GM10266 (cell line): ENCODE results near the gene FCER2.

ENCODE experiments used
- DNase-seq: peaks from one replicate; pipeline ENCODE4 v3.0.0; 2012; ENCODE audit errors: extremely low spot score
- TF ChIP-seq, protein P1 (sequence below): IDR thresholded peaks from 2 replicates; pipeline ENCODE4 v1.5.1; 2012; ENCODE audit warnings: mild to moderate bottlenecking, low read depth; ENCODE audit not compliant: control insufficient read depth, insufficient read depth; ENCODE audit errors: missing control alignments

FCER2 gene

DNA sequence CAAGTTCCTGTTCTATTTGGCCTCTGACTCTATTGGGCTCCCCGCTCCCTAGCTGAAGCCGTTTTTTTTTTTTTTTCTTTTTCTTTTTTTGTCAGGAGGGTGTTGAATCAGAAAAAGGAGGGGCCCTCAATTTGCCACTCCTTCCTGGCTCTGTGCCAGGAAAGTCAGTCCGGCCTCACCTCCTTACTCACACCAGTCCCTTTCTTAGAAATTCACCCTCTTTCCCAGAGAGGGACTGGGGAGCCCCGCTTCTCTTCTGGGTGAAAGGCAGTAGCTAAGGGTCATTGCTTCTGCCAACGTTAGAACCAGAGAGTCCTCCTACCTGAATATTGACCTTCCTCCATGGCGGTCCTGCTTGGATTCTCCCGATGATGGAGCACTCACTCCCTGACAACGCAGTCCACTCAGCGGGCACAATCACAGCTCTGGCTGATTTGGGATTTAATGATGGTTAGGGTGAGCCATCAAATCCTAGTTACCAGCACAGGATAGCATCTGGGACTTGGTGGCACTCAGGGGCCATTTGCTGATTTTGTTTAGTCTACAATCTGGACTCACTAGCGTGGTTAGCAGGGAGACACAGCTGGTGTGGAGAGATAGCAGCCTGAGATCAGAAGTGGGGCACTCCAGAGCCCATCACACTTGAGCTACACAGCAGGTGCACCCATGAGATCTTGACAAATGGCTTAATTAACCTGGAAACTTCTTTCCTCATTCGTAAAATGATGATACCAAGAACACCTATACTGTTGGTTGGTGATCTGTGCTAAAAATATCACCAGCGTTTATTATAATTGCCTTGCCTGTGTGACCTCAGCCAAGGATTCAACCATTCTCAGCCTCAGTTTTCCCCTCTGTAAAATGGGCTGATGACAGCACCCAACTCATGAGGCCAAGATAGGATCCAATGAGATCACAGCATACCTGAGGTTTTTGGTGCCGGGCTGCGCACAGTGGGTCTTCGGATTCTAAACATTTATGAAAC, 2.2 kb downstream of the FCER2 start:
- TF ChIP-seq, protein P1, sequence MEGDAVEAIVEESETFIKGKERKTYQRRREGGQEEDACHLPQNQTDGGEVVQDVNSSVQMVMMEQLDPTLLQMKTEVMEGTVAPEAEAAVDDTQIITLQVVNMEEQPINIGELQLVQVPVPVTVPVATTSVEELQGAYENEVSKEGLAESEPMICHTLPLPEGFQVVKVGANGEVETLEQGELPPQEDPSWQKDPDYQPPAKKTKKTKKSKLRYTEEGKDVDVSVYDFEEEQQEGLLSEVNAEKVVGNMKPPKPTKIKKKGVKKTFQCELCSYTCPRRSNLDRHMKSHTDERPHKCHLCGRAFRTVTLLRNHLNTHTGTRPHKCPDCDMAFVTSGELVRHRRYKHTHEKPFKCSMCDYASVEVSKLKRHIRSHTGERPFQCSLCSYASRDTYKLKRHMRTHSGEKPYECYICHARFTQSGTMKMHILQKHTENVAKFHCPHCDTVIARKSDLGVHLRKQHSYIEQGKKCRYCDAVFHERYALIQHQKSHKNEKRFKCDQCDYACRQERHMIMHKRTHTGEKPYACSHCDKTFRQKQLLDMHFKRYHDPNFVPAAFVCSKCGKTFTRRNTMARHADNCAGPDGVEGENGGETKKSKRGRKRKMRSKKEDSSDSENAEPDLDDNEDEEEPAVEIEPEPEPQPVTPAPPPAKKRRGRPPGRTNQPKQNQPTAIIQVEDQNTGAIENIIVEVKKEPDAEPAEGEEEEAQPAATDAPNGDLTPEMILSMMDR = no peak
- DNase-seq = no peak

DNA sequence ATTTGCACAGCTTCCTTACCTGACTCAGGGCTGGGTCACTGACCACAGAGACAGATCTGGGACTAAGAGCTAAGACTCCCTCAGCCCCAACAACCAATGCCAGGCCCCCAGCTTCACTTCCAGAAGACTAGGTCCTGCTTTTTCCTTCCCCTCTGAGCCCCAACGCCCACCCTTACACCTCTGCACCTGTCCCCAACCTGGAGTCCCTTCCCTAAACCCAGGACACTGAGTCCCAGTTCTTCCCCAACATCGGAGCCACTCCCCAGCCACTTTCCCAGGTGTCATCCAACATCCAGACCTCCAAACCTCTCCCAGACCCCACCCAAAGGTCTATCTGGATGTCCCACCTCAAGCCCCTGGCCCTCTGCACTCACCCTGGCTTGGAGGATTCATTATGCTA, 2.9 kb downstream of the FCER2 start:
- TF ChIP-seq, protein P1 = no peak

GRCh38 chr19:7698583-7698982, 3.3 kb downstream of the FCER2 start:
- DNase-seq = no peak
- TF ChIP-seq, protein P1 = no peak

More for the DNA sequence above, 2.9 kb downstream of the FCER2 start:
- no peak for DNase-seq

- no peak for DNase-seq
- TF ChIP-seq, protein P1 = no peak
Measured at GRCh38 chr19:7697721-7698287, 4.1 kb downstream of the FCER2 start.

DNA sequence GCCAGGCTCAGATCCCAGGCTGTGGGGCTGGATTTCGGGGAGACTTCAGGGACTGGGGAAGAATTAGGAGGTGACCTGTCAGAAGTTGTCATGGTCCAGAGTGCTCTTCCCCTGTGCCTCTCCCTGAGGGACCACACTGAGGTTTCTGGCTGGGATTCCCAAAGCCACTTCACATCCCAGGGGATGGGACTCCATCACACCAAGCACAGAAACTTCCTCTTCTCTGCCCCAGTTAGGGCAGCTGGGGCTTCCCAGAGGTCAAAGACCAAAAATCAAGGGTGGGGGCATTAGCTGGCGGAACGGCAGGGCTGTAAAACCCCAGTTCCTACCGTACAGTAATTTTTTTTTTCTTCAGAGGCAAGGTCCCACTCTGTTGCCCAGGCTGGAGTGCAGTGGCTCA, 7.4 kb downstream of the FCER2 start:
- DNase-seq = no peak
- TF ChIP-seq, protein P1 = no peak

GRCh38 chr19:7692417-7693088, 9.4 kb downstream of the FCER2 start:
- no peak for DNase-seq
- TF ChIP-seq, protein P1 = no peak
